Measurements from ENCODE around the gene GIT1.
A peak's percentile ranks its signal among the peaks of the same experiment; 100 is the strongest.

GIT1 gene

DNA sequence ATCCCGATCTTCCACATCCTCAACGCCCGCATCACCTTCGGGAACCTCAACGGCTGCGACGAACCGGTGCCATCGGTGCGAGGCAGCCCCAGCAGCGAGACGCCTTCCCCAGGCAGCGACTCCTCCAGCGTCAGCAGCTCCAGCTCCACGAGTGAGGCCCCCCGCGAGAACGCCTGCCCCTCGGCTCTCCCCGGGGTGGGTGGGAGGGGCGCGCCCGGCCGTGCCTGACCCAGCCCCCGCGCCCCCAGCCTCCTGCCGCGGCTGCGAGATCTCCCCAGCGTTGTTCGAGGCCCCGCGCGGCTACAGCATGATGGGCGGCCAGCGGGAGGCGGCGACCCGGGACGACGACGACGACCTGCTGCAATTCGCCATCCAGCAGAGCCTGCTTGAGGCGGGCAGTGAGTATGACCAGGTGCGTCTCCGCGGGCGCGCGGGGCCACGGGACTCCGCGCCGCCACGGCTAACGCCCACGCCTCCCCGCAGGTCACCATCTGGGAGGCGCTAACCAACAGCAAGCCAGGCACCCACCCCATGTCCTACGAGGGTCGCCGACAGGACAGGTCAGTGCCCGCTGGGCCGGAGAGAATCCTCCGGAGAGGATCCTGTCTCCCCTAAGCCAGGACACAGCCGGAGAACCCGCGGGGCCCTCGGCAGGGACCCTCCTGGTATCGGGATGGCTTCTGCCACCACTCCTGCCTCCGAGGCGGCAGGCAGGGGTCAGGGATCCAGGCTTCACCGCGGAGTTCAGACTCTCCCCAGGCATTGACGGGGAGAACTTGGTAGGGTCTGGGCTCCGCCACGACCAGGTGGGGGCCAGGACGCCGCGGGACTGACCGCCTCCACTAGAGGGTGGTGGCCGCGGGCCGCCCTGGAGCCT, 23.2 kb upstream of the GIT1 start:
- peak overlapping the region; percentile 79 for H3K4me2 ChIP-seq
- H4K20me1 ChIP-seq (ENCODE audit: insufficient read depth) = no peaks in the 10 kb centered on the region
- H3K79me2 ChIP-seq (ENCODE audit: insufficient read depth, low read depth) = no peaks in the 10 kb centered on the region
- peaks cover 33% of the 10 kb centered on the region for H3K4me1 ChIP-seq (ENCODE audit: low read depth, poor library complexity, severe bottlenecking)
- peak overlapping the region; percentile 93; the same call in 1 of the 2 replicates for H2AFZ ChIP-seq (ENCODE audit: low read depth)
- no peak overlapping the region for H3K4me3 ChIP-seq (IDR thresholded peaks at IDR 0.05; ENCODE audit: insufficient read depth, low read depth, low read length)
- H3K36me3 ChIP-seq (ENCODE audit: insufficient read depth) = no peaks in the 10 kb centered on the region
- no peak overlapping the region for H3K27ac ChIP-seq
- peaks cover 13% of the 10 kb centered on the region; the same call in 1 of the 2 replicates for H3K27me3 ChIP-seq (ENCODE audit: insufficient read depth, low read depth)
- TF ChIP-seq, protein P1, sequence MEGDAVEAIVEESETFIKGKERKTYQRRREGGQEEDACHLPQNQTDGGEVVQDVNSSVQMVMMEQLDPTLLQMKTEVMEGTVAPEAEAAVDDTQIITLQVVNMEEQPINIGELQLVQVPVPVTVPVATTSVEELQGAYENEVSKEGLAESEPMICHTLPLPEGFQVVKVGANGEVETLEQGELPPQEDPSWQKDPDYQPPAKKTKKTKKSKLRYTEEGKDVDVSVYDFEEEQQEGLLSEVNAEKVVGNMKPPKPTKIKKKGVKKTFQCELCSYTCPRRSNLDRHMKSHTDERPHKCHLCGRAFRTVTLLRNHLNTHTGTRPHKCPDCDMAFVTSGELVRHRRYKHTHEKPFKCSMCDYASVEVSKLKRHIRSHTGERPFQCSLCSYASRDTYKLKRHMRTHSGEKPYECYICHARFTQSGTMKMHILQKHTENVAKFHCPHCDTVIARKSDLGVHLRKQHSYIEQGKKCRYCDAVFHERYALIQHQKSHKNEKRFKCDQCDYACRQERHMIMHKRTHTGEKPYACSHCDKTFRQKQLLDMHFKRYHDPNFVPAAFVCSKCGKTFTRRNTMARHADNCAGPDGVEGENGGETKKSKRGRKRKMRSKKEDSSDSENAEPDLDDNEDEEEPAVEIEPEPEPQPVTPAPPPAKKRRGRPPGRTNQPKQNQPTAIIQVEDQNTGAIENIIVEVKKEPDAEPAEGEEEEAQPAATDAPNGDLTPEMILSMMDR (conservative IDR thresholded peaks at IDR 0.05; ENCODE audit: low read depth, low read length) = no peak
- H3K9ac ChIP-seq = peak overlapping the region; percentile 16; the same call in 1 of the 2 replicates

DNA sequence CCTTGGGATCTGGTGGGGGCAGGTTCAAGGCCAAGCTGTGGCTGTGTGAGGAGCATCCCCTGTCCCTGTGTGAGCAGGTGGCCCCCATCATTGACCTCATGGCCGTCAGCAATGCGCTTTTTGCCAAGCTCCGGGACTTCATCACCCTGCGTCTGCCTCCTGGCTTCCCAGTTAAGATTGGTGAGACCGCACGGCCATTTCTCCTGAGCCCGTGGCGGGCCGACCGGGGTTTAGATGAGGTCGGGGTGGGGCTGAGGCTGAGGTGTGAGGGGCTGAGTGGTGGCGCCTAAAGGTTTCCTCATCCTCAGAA, 22.6 kb upstream of the GIT1 start:
- H3K9ac ChIP-seq = no peak overlapping the region
- H3K27me3 ChIP-seq (ENCODE audit: insufficient read depth, low read depth) = peaks cover 13% of the 10 kb centered on the region; the same call in 1 of the 2 replicates
- H4K20me1 ChIP-seq (ENCODE audit: insufficient read depth) = no peaks in the 10 kb centered on the region
- H3K79me2 ChIP-seq (ENCODE audit: insufficient read depth, low read depth) = no peaks in the 10 kb centered on the region
- no peak overlapping the region for H3K4me2 ChIP-seq
- TF ChIP-seq, protein P1 (conservative IDR thresholded peaks at IDR 0.05; ENCODE audit: low read depth, low read length) = no peak
- no peak overlapping the region for H2AFZ ChIP-seq (ENCODE audit: low read depth)
- H3K4me1 ChIP-seq (ENCODE audit: low read depth, poor library complexity, severe bottlenecking) = peaks cover 28% of the 10 kb centered on the region
- H3K4me3 ChIP-seq (IDR thresholded peaks at IDR 0.05; ENCODE audit: insufficient read depth, low read depth, low read length) = no peak overlapping the region
- H3K36me3 ChIP-seq (ENCODE audit: insufficient read depth) = no peaks in the 10 kb centered on the region
- no peak overlapping the region for H3K27ac ChIP-seq

DNA sequence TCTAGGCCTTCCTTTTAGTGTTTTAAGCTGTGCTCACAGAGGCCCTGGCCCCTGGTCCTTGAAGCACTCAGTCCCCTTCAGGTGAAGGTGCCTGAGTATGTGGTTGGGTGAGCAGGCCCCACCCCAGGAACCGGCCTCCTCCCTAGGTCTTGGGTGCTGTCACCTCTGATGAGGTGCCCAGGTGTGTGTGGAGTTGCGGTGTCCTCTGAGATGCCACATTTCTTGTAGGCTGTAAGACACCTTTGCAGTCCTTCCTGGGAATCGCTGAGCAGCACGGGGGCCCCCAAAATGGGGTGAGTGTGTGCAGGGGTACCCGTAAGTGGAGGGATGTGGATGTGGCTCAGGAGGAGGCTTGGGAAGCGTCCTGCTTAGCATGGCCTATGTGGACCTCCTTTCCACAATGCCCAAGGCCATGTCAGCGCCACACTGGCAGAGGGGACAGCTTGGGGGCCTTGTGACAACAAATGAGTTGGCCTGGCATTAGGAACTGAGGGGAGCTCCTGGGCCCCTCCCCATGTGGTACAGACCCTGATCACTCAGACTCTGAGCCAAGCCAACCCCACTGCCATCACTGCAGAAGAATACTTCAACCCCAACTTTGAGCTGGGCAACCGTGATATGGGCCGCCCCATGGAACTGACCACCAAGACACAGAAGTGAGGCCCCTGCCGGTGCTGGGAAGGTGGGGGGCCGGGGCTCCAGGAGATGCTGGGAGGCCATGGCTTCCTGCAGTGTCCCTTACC, 22.1 kb upstream of the GIT1 start:
- Histone ChIP-seq H3K4me2 (no peak overlapping the region), H4K20me1 (ENCODE audit: insufficient read depth) (no peaks in the 10 kb centered on the region)

GRCh38 chr17:29610395-29610794, 20.9 kb upstream of the GIT1 start:
- TF ChIP-seq, protein P1 (conservative IDR thresholded peaks at IDR 0.05; ENCODE audit: low read depth, low read length) = no peak
- no peak overlapping the region for H3K9ac ChIP-seq
- H3K4me2 ChIP-seq = no peak overlapping the region
- H2AFZ ChIP-seq (ENCODE audit: low read depth) = no peak overlapping the region
- no peaks in the 10 kb centered on the region for H3K36me3 ChIP-seq (ENCODE audit: insufficient read depth)
- H3K4me1 ChIP-seq (ENCODE audit: low read depth, poor library complexity, severe bottlenecking) = peaks cover 21% of the 10 kb centered on the region
- H3K27ac ChIP-seq = no peak overlapping the region
- no peak overlapping the region for H3K4me3 ChIP-seq (IDR thresholded peaks at IDR 0.05; ENCODE audit: insufficient read depth, low read depth, low read length)
- H3K79me2 ChIP-seq (ENCODE audit: insufficient read depth, low read depth) = no peaks in the 10 kb centered on the region
- H3K27me3 ChIP-seq (ENCODE audit: insufficient read depth, low read depth) = 0 out of 2 replicates have a peak, but pooled peaks cover 4% of the 10 kb centered on the region
- no peaks in the 10 kb centered on the region for H4K20me1 ChIP-seq (ENCODE audit: insufficient read depth)

More for the DNA sequence above, 22.1 kb upstream of the GIT1 start:
- Histone ChIP-seq H3K4me3 (IDR thresholded peaks at IDR 0.05; ENCODE audit: insufficient read depth, low read depth, low read length) (no peak overlapping the region), H2AFZ (ENCODE audit: low read depth) (no peak overlapping the region), H3K4me1 (ENCODE audit: low read depth, poor library complexity, severe bottlenecking) (peaks cover 23% of the 10 kb centered on the region), H3K79me2 (ENCODE audit: insufficient read depth, low read depth) (no peaks in the 10 kb centered on the region), H3K27me3 (ENCODE audit: insufficient read depth, low read depth) (peaks cover 10% of the 10 kb centered on the region; the same call in 1 of the 2 replicates), H3K36me3 (ENCODE audit: insufficient read depth) (no peaks in the 10 kb centered on the region), H3K9ac (no peak overlapping the region), H3K27ac (no peak overlapping the region)
- TF ChIP-seq, protein P1 (conservative IDR thresholded peaks at IDR 0.05; ENCODE audit: low read depth, low read length) = no peak

All from KMS-11 (cell line).